ENCODE data around the gene NIBAN1. TPM values are rescaled to one million over a fixed set of nuclear protein-coding genes. Genes with fewer than 3 reads are reported as not detected.

The NIBAN1 gene
- total and polyA plus RNA-seq, 9 of the 15 experiments (the other 6 are each of a cell fraction or from before 2014, with no cell fraction given) = 1.5 to 26.6 (median 16.2) TPM

GRCh38 chr1:185010361-185010760 is 36.1 kb upstream of the NIBAN1 start:
- no TSS peak for BruUV-seq (replicated peaks)
- Histone ChIP-seq H3K9me3 (replicated peaks; ENCODE audit: control insufficient read depth, insufficient read depth, low read depth, low read length) (no peaks in the 10 kb centered on the region; the same call in 1 of the 2 replicates), H2AFZ (ENCODE audit: low read depth, low read length) (no peak overlapping the region), H3K4me2 (ENCODE audit: insufficient read depth, low read length) (no peak overlapping the region), H4K20me1 (replicated peaks; ENCODE audit: control insufficient read depth, insufficient read depth, low read length) (no peaks in the 10 kb centered on the region), H3K27ac (ENCODE audit: extremely low read depth, low read depth, low read length) (no peak overlapping the region), H3K27me3 (ENCODE audit: control insufficient read depth in 2 of 2, insufficient read depth in 2 of 2, low read length in 2 of 2) (no peaks in the 10 kb centered on the region), H3K4me3 (no peak overlapping the region), H3K36me3 (ENCODE audit: control insufficient read depth, insufficient read depth, low read length) (no peaks in the 10 kb centered on the region), H3K4me1 (replicated peaks in 1 of 2; ENCODE audit: control insufficient read depth in 2 of 2, insufficient read depth in 2 of 2, low read length in 2 of 2) (peaks cover 0 to 4% of the 10 kb centered on the region in 2 experiments; a peak in 1 of 5 replicates), H3K9me1 (ENCODE audit: control insufficient read depth, insufficient read depth, low read length) (no peaks in the 10 kb centered on the region), H3K79me2 (ENCODE audit: control insufficient read depth, insufficient read depth, low read length) (no peaks in the 10 kb centered on the region), H3K9ac (ENCODE audit: insufficient read depth in 1 of 2, low read depth in 2 of 2, low read length in 2 of 2) (no peak overlapping the region)
- intact Hi-C loops (cut with micrococcal nuclease) = no loop called here
- no peak for DNase-seq (ENCODE audit: extremely low read depth in 1 of 4, low spot score in 3 of 4)
- TF ChIP-seq JUN (IDR thresholded peaks at IDR 0.05; ENCODE audit: borderline replicate concordance, low read depth, low read length) (no peak), JUN (CRISPR knock-in tag; IDR thresholded peaks at IDR 0.05; ENCODE audit: borderline replicate concordance) (no peak), SMAD3 (CRISPR knock-in tag; conservative IDR thresholded peaks at IDR 0.05) (no peak)
- POLR2A ChIA-PET = interaction anchor here (0.7 kb wide), 1 partner anchor 9 kb away, joined by 3 read pairs; no protein-coding TSS in a partner anchor
- in situ Hi-C loops (cut with MboI) = no loop called here
- CTCF ChIA-PET (ENCODE audit: low intra/inter-chr PET ratio) = interaction anchor here (0.5 kb wide), 1 partner anchor 158 kb away, joined by 3 read pairs; no protein-coding TSS in a partner anchor
- FAIRE-seq = no peak
- ATAC-seq = no peak

- no peak overlapping the region for H3K4me2 ChIP-seq (ENCODE audit: insufficient read depth, low read length)
- H3K27me3 ChIP-seq (ENCODE audit: control insufficient read depth in 2 of 2, insufficient read depth in 2 of 2, low read length in 2 of 2) = no peaks in the 10 kb centered on the region
- FAIRE-seq = no peak
- H3K27ac ChIP-seq (ENCODE audit: extremely low read depth, low read depth, low read length) = no peak overlapping the region
- DNase-seq (ENCODE audit: extremely low read depth in 1 of 4, low spot score in 3 of 4) = no peak
- no TSS peak for BruUV-seq (replicated peaks)
- in situ Hi-C loops (cut with MboI) (no loop called here), intact Hi-C loops (cut with micrococcal nuclease) (no loop called here)
- H3K9me3 ChIP-seq (replicated peaks; ENCODE audit: control insufficient read depth, insufficient read depth, low read depth, low read length) = no peaks in the 10 kb centered on the region; the same call in 1 of the 2 replicates
- TF ChIP-seq TARDBP (IDR thresholded peaks at IDR 0.05) (no peak), TFAP4 (CRISPR knock-in tag; IDR thresholded peaks at IDR 0.05; ENCODE audit: borderline replicate concordance) (no peak), MCM3 (IDR thresholded peaks at IDR 0.05) (no peak), ZBTB9 (CRISPR knock-in tag; IDR thresholded peaks at IDR 0.05) (no peak), ZNF239 (CRISPR knock-in tag; IDR thresholded peaks at IDR 0.05) (no peak)
- no peak overlapping the region for H3K4me3 ChIP-seq
- H3K9me1 ChIP-seq (ENCODE audit: control insufficient read depth, insufficient read depth, low read length) = no peaks in the 10 kb centered on the region
- CTCF ChIA-PET (ENCODE audit: low intra/inter-chr PET ratio) = no interaction called here
- POLR2A ChIA-PET = interaction anchor here (1.9 kb wide), 1 partner anchor 9 kb away, joined by 4 read pairs; no protein-coding TSS in a partner anchor
- H3K9ac ChIP-seq (ENCODE audit: insufficient read depth in 1 of 2, low read depth in 2 of 2, low read length in 2 of 2) = no peak overlapping the region
- no peaks in the 10 kb centered on the region for H3K36me3 ChIP-seq (ENCODE audit: control insufficient read depth, insufficient read depth, low read length)
- no peak overlapping the region for H2AFZ ChIP-seq (ENCODE audit: low read depth, low read length)
- no peaks in the 10 kb centered on the region for H4K20me1 ChIP-seq (replicated peaks; ENCODE audit: control insufficient read depth, insufficient read depth, low read length)
- H3K4me1 ChIP-seq (replicated peaks in 1 of 2; ENCODE audit: control insufficient read depth in 2 of 2, insufficient read depth in 2 of 2, low read length in 2 of 2) = no peaks in the 10 kb centered on the region
- no peak for ATAC-seq
- H3K79me2 ChIP-seq (ENCODE audit: control insufficient read depth, insufficient read depth, low read length) = no peaks in the 10 kb centered on the region
Measured at GRCh38 chr1:185008838-185009237, 34.5 kb upstream of the NIBAN1 start.

Measured in K562 (cell line).